Measurements from ENCODE around the gene CTSC.
"Not testable (repeated sequence)": the region's sequence is repeated elsewhere in the genome, so short reads cannot be mapped to it uniquely, and the experiment has no call there.

CTSC gene

DNA sequence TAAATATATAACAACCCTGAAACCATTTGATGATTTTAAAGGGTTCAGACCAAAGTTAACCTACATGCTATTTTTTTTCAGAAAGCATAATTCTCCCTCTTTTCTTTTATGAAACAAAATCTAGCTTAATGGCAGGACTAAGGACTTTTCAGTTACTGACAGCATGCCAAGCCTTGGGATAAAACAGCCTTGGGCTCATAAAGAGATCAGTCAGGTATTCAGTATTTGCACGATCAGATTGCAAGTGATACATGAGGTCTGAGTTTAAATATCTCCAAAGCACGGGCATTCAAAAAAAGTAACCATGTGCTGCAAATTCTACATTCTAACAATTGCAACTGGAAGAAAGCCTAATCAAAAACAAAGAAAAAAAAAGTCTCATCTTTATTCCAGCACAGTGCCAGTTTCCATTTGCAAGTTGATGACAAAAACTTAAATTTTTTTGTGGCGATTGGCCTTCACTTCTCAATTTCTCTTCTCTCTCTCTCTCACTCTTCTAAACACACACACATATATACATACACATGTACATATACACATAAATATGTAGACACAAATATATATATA lies 60.1 kb downstream of the CTSC start:
- DNase-seq: no peak

DNA sequence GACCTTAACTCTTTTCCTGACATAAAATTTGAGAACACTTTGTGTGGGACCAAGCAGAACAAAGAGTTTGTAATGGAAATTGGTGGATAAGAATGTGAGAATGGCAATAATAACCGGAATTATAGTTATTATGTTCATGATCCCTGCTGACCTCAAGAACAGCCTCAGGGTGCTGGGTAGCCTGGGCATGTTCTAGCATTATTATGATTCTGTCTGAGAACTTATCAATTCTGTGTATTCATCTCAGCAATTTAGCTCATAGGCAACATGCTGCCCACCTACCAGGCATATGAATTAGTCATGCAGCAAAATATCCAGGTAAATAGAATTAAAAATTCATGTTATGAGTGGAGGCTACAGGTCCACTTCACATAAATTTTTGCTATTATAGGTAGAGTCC lies 61.9 kb downstream of the CTSC start:
- no peak for DNase-seq

DNA sequence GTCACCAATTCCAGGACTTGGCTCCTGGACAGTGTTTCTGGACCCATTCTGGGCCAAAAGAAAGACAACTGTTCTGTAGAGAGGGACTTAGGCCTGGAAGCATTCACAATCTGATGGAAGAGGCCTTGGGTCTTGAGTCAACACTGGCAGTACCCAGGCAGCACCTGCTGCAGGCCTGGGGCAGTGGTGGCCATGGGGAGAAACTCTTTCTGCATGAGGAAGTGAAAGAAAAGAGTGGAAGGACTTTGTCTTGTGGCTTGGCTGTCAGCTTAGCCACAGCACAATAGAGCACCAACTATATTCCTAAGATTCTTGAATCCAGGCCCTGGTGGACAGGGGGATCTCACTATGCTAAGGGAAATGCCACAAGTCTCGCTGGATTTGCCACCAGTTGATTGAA lies 70.6 kb downstream of the CTSC start:
- no peak for DNase-seq

DNA sequence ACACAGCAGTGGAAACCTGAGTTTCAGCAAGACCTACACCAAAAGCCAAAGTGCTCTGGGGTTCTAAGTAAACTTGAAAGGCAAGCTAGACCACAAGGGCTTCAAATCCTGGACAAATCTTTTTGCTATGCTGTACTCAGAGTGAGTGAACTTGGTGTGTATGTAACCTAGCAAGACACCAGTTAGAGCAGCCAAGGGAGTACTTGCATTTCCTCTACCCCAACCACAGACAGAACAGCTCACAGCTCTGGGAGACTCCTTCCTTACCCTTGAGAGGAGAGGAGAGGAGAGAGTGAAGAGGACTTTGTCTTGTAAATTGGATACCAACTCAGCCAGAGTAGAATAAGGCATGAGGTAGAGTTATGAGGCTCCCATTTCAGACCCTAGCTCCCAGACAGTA lies 71.4 kb downstream of the CTSC start:
- DNase-seq: no peak

DNA sequence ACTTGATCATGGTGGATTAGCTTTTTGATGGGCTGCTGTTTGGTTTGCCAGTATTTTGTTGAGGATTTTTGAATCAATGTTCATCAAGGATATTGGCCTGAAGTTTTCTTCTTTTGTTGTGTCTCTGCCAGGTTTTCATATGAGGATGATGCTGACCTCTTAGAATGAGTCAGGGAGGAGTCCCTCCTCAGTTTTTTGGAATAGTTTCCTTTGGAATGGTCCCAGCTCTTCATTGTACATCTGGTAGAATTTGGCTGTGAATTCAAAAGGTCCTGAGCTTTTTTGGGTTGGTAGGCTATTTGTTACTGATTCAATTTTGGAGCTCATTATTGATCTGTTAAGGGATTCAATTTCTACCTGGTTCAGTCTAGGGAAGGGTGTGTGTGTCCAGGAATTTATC lies 78.1 kb downstream of the CTSC start:
- DNase-seq: no peak

DNA sequence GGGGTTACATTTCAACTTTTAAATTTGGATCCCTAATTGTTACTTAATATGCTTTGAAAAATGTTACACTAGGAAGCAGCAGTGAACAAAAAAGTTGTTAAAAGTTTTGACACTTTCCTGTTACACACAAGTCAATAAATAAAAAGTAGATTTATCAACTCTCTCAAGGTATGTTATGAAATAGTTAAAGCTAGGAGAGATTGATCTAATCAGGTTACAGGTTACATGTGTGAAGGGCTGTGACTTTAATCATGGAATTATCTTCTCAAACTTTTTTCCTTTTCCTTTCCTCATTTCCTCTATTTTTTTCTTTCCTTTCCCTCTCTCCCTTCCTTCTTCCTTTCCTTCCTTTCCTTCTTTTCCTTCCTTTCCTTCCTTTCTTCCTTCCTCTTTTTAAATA lies 85.3 kb downstream of the CTSC start:
- no peak for DNase-seq

DNA sequence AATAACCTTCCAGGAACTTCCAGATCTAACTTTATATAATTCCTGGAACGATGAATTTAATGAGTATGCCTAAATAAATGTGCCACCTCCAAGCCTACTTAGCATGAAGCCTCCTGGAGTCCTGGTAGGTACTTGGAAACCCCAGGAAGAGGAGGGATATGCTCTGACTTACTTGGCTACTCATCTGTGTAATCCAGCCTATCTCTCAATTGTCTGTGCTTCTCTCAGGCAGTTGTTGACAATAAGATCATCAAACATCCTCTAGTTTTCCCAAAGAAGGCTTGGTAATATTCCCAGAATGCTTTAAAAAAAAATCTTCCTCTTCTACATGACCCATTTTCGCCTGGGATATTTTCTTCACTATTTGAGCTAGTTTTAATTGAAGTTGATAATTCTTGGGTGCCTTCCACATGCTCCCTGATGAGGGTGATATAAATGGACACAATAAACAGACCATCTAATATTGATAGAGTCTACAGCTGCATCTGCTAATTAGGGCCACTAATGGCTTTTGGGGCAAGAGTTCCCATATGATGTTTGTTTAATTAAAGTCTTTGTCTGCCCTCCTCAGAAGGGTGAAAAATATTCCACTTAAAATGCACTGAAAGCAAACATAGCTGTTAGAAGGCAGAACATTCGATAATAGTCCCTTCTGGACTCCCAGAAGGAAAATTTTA lies 86.8 kb downstream of the CTSC start:
- no peak for DNase-seq

DNA sequence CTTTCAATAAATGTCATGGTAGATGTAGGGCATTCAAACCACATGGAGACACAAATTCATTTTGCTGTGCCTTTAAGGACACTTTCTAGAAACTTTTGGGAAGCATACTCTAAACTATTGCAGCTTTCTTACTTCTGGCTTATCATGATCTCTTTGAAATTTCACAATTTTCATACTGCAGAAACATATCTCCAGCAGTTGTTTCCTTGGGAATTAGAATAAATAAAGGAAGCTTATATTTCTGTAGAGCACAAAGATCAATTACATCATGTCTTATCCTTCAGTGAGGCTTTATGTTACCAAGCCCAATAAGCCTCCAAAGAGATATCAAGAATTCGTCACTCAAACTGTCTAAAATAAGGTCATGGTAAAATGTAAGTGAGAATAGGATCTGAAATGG lies 87.8 kb downstream of the CTSC start:
- no peak for DNase-seq

DNA sequence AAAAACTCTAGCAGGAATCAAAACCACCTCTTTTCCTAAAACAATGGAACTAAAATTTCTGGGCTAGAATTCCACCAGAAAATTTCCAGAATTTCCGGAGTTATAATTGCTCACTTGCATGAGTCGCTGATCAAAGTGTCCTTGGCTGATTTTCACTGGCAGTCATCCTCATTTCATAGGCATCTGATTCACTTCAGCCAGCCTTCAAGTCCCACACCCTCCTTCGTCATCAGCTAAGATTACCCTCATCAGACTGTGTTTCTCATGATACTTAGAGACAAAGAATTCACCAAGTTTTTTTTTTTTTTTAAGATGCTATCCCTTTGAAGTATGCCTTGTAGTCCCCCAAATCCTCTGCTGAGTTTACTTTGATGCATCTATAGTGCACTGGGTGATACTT lies 90.8 kb downstream of the CTSC start:
- DNase-seq: no peak

DNA sequence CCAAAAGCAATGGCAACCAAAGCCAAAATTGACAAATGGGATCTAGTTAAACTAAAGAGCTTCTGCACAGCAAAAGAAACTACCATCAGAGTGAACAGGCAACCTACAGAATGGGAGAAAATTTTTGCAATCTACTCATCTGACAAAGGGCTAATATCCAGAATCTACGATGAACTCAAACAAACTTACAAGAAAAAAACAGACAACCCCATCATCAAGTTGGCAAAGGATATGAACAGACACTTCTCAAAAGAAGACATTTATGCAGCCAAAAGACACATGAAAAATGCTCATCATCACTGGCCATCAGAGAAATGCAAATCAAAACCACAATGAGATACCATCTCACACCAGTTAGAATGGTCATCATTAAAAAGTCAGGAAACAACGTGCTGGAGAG lies 92.0 kb downstream of the CTSC start:
- DNase-seq: not testable (repeated sequence)

Measured in activated CD4-positive, CD25-positive, alpha-beta regulatory T cell treated with anti-CD3 and anti-CD28 coated beads, Interleukin-2, amount 50 U/mL, for 72 hours (primary cell).